Measurements from ENCODE around the gene CFAP97D2.
"Not testable (repeated sequence)": the region's sequence is repeated elsewhere in the genome, so short reads cannot be mapped to it uniquely, and the experiment has no call there.

CFAP97D2 gene

DNA sequence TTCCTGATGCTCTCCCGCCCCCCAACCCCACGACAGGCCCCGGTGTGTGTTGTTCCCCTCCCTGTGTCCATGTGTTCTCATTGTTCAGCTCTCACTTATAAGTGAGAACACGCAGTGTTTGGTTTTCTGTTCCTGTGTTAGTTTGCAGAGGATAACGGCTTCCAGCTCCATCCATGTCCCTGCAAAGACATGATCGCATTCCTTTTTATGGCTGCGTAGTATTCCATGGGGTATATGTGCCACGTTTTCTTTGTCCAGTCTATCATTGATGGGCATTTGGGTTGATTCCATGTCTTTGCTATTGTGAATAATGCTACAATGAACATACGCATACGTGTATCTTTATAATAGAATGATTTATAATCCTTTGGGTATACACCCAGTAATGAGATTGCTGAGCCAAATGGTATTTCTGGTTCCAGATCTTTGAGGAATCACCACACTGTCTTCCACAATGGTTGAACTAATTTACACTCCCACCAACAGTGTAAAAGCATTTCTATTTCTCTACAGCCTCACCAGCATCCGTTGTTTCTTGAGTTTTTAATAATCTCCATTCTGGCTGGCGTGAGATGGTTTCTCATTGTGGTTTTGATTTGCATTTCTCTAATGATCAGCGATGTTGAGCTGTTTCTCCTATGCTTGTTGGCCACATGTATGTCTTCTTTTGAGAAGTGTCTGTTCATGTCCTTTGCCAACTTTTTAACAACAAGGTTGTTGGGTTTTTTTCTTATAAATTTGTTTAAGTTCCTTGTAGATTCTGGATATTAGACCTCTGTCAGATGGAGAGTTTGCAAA is 20.0 kb upstream of the CFAP97D2 start:
- CTCF ChIA-PET, DNase-seq, H3K4me3 Mint-ChIP-seq: not testable (repeated sequence)
- Mint-ChIP-seq H3K4me1 (peaks cover 80% of the 10 kb centered on the region), H3K27ac (peak overlapping the region; percentile 67), H3K9me3 (peaks cover 13% of the 10 kb centered on the region), H3K27me3 (peaks cover 26% of the 10 kb centered on the region), H3K36me3 (peaks cover 32% of the 10 kb centered on the region)

DNA sequence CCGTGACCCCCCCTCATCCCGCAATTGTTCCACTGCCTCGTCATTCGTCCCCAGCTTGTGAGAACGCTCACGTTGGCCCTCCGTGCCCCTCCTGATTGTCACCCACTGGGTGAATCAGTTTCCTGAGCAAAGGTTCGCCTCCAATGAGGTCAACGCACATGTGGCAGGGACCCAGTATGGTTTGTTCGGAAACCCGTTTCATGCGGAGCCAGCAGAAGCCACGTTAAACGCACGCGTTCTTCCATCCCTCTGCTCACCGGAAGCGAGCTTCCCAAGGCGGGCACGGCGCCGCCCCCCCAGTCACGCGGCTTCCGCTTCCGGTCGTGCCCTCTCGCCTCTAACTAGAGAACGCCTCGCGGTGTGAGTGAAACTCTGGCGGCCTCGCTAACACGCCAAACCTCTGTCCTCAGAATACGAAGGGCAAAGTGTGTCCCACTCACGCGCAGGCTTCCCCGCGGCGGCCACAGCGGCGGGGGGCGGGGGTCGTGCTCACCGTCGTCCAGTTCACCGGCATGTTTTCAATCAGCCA is 18.0 kb upstream of the CFAP97D2 start:
- Mint-ChIP-seq H3K36me3 (peaks cover 31% of the 10 kb centered on the region), H3K27ac (peak overlapping the region; percentile 85), H3K9me3 (peaks cover 12% of the 10 kb centered on the region), H3K4me3 (no peak overlapping the region), H3K27me3 (peaks cover 35% of the 10 kb centered on the region), H3K4me1 (peaks cover 89% of the 10 kb centered on the region)
- CTCF ChIA-PET: interaction anchor here (1.5 kb wide), 1 partner anchor 26 kb away, joined by 4 read pairs; no protein-coding TSS in a partner anchor
- DNase-seq: no peak

- Mint-ChIP-seq H3K9me3 (peaks cover 12% of the 10 kb centered on the region), H3K4me1 (peaks cover 90% of the 10 kb centered on the region), H3K27me3 (peaks cover 38% of the 10 kb centered on the region), H3K27ac (peak overlapping the region; percentile 85), H3K4me3 (peak overlapping the region; percentile 46), H3K36me3 (peaks cover 26% of the 10 kb centered on the region)
- DNase-seq: peak; percentile 63
- CTCF ChIA-PET: interaction anchor here (1.5 kb wide), 1 partner anchor 26 kb away, joined by 4 read pairs; no protein-coding TSS in a partner anchor
Observed at GRCh38 chr13:114161644-114162532, 17.2 kb upstream of the CFAP97D2 start.

- Mint-ChIP-seq H3K27ac (peak overlapping the region; percentile 85), H3K36me3 (peaks cover 29% of the 10 kb centered on the region), H3K4me3 (peak overlapping the region; percentile 46)
Observed at GRCh38 chr13:114162533-114162922, 16.5 kb upstream of the CFAP97D2 start.

DNA sequence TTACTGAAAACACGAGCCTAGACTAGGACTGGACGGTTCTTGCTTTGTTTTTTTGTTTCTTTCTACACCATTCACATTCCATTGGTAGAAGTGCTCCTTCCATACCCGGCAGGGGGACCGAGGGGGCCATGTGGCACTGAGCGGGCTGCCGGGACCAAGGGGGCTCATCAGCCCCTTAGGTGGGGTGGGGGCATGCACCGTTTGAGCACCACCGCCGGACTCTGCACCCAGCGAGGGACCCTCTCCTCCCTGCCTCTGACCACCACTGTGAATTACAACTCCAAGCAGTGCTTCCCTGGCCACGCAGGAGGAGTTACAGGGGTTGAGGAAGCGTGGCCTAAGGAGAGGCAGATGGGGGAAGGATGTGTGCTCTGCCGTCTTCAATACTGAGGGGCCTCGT is 15.0 kb upstream of the CFAP97D2 start:
- DNase-seq: no peak
- no peak overlapping the region for H3K4me3 Mint-ChIP-seq
- H3K27ac Mint-ChIP-seq: no peak overlapping the region
- peaks cover 39% of the 10 kb centered on the region for H3K27me3 Mint-ChIP-seq
- peaks cover 27% of the 10 kb centered on the region for H3K36me3 Mint-ChIP-seq
- CTCF ChIA-PET: no interaction called here
- peaks cover 84% of the 10 kb centered on the region for H3K4me1 Mint-ChIP-seq
- H3K9me3 Mint-ChIP-seq: peaks cover 12% of the 10 kb centered on the region

More at GRCh38 chr13:114162533-114162922, 16.5 kb upstream of the CFAP97D2 start:
- CTCF ChIA-PET: interaction anchor here (1.5 kb wide), 1 partner anchor 27 kb away, joined by 4 read pairs; no protein-coding TSS in a partner anchor
- H3K9me3 Mint-ChIP-seq: peaks cover 12% of the 10 kb centered on the region
- peaks cover 39% of the 10 kb centered on the region for H3K27me3 Mint-ChIP-seq
- H3K4me1 Mint-ChIP-seq: peaks cover 91% of the 10 kb centered on the region
- DNase-seq: no peak

- no peak for DNase-seq
- H3K4me3 Mint-ChIP-seq: no peak overlapping the region
- peaks cover 76% of the 10 kb centered on the region for H3K4me1 Mint-ChIP-seq
- H3K27me3 Mint-ChIP-seq: peaks cover 39% of the 10 kb centered on the region
- no peak overlapping the region for H3K27ac Mint-ChIP-seq
- H3K36me3 Mint-ChIP-seq: peaks cover 20% of the 10 kb centered on the region
- CTCF ChIA-PET: no interaction called here
- peaks cover 9% of the 10 kb centered on the region for H3K9me3 Mint-ChIP-seq
Observed at GRCh38 chr13:114164681-114165429, 14.2 kb upstream of the CFAP97D2 start.

DNA sequence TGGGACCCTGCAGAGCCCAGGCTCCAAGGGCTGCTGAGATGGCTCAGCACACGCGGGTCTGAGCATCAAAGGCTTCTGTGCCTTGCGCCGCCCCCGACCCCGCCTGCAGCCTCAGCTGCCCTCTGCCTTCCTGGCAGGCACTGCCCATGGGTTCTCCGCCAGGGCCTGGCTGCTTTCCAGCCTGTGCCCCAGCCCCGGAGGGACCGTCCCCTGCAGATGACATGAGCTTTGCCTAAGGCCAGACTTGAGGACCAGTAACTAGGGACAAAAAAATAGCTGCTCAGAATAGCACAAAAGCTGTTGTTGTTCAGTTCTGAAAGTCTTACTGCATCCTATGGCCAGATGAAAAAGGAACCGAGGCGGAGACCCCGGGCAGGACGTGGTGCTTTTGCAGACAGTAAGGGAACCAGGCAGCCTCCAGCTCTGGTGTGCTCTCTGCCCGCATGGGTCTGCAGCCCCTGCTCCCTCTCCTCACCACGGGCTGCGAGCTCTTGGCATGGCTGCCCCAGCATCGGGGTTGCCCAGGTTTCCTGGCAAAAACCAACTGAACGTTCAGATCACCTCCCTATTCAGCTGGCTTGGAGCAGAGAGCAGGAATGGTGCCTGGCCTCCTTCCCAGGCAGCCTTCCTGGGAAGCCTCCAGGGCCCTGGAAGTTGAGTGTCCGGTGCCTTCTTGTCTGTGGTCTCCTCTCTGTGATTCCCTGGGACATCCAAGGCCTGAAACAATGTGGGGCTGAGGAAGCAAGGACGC is 12.5 kb upstream of the CFAP97D2 start:
- DNase-seq: no peak
- Mint-ChIP-seq H3K9me3 (peaks cover 2% of the 10 kb centered on the region), H3K4me3 (no peak overlapping the region), H3K27me3 (peaks cover 26% of the 10 kb centered on the region), H3K4me1 (peaks cover 59% of the 10 kb centered on the region), H3K27ac (no peak overlapping the region), H3K36me3 (peaks cover 8% of the 10 kb centered on the region)
- CTCF ChIA-PET: interaction anchor here (0.9 kb wide), 1 partner anchor 56 kb away, joined by 3 read pairs; no protein-coding TSS in a partner anchor

GRCh38 chr13:114167426-114167825 is 11.6 kb upstream of the CFAP97D2 start:
- peaks cover 7% of the 10 kb centered on the region for H3K9me3 Mint-ChIP-seq
- peaks cover 22% of the 10 kb centered on the region for H3K27me3 Mint-ChIP-seq
- H3K4me3 Mint-ChIP-seq: no peak overlapping the region
- H3K27ac Mint-ChIP-seq: no peak overlapping the region
- CTCF ChIA-PET: interaction anchor here (0.9 kb wide), 1 partner anchor 55 kb away, joined by 3 read pairs; no protein-coding TSS in a partner anchor
- no peak for DNase-seq
- H3K36me3 Mint-ChIP-seq: peaks cover 11% of the 10 kb centered on the region
- peaks cover 50% of the 10 kb centered on the region for H3K4me1 Mint-ChIP-seq

GRCh38 chr13:114167885-114168284 is 11.2 kb upstream of the CFAP97D2 start:
- CTCF ChIA-PET: no interaction called here
- H3K4me3 Mint-ChIP-seq: no peak overlapping the region

DNA sequence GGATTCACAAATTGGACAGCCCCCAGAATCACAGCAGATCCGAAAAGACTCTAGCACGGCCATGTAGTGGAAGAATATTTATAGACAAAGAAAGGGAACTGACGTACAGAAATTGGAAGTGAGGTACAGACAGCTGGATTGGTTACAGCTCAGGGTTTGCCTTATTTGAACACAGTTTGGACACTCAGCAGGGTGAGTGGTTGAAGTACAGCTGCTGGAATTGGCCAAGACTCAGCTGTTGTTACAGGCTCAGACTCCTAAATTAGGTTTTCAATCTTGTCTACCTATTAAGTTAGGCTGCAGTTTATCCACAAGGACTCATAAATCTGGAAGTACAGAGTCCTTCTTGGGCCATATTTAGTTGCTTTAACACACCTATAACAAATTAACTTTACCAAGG is 5.8 kb upstream of the CFAP97D2 start:
- H3K27me3 Mint-ChIP-seq: peaks cover 14% of the 10 kb centered on the region
- peaks cover 34% of the 10 kb centered on the region for H3K9me3 Mint-ChIP-seq
- H3K27ac Mint-ChIP-seq: no peak overlapping the region
- H3K4me1 Mint-ChIP-seq: peaks cover 10% of the 10 kb centered on the region
- no peak for DNase-seq
- H3K36me3 Mint-ChIP-seq: peaks cover 23% of the 10 kb centered on the region
- CTCF ChIA-PET: no interaction called here
- no peak overlapping the region for H3K4me3 Mint-ChIP-seq

More at GRCh38 chr13:114167885-114168284, 11.2 kb upstream of the CFAP97D2 start:
- Mint-ChIP-seq H3K9me3 (peaks cover 11% of the 10 kb centered on the region), H3K4me1 (peaks cover 46% of the 10 kb centered on the region), H3K27ac (no peak overlapping the region), H3K27me3 (peaks cover 20% of the 10 kb centered on the region), H3K36me3 (peaks cover 12% of the 10 kb centered on the region)
- no peak for DNase-seq

- no peak for DNase-seq
- Mint-ChIP-seq H3K9me3 (peaks cover 34% of the 10 kb centered on the region), H3K27ac (no peak overlapping the region), H3K36me3 (peaks cover 23% of the 10 kb centered on the region), H3K27me3 (peaks cover 17% of the 10 kb centered on the region), H3K4me3 (no peak overlapping the region), H3K4me1 (peaks cover 9% of the 10 kb centered on the region)
- CTCF ChIA-PET: no interaction called here
Observed at GRCh38 chr13:114173745-114174144, 5.3 kb upstream of the CFAP97D2 start.

DNA sequence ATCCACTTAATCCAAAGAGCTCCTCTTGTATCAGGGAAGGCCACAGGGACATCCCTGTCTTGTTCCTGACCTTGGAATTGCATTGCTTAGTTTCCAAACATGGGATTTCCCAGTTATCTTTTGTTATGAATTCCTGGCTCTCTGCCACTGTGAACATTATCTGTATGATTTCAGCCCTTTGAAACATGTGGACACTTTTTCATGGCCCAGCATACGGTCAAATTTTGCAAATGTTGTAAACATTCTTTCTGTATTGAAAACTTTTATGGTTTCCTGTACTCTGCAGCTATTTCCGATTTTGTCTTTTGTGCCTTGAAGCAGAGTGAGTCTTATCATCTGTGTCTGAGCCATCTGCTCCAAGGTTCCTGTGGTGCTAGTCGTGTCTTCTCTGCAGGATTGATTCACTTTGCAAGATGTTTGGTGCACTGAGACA is 4.5 kb upstream of the CFAP97D2 start:
- Mint-ChIP-seq H3K9me3 (peaks cover 34% of the 10 kb centered on the region), H3K4me1 (peaks cover 9% of the 10 kb centered on the region), H3K27me3 (peaks cover 25% of the 10 kb centered on the region), H3K27ac (peak overlapping the region; percentile 34), H3K36me3 (peaks cover 20% of the 10 kb centered on the region), H3K4me3 (no peak overlapping the region)
- CTCF ChIA-PET: no interaction called here
- no peak for DNase-seq

GRCh38 chr13:114176359-114176902 is 2.6 kb upstream of the CFAP97D2 start:
- peaks cover 32% of the 10 kb centered on the region for H3K9me3 Mint-ChIP-seq
- peaks cover 20% of the 10 kb centered on the region for H3K36me3 Mint-ChIP-seq
- H3K4me1 Mint-ChIP-seq: peaks cover 15% of the 10 kb centered on the region
- H3K4me3 Mint-ChIP-seq, H3K27ac Mint-ChIP-seq, CTCF ChIA-PET, DNase-seq: not testable (repeated sequence)
- H3K27me3 Mint-ChIP-seq: peaks cover 38% of the 10 kb centered on the region
